T-helper 9 cell (primary cell): ENCODE data around the gene OXCT2.

Experiments
- DNase-seq: peaks from one replicate; pipeline ENCODE4 v3.0.0-alpha.2; 2020

OXCT2 gene

DNA sequence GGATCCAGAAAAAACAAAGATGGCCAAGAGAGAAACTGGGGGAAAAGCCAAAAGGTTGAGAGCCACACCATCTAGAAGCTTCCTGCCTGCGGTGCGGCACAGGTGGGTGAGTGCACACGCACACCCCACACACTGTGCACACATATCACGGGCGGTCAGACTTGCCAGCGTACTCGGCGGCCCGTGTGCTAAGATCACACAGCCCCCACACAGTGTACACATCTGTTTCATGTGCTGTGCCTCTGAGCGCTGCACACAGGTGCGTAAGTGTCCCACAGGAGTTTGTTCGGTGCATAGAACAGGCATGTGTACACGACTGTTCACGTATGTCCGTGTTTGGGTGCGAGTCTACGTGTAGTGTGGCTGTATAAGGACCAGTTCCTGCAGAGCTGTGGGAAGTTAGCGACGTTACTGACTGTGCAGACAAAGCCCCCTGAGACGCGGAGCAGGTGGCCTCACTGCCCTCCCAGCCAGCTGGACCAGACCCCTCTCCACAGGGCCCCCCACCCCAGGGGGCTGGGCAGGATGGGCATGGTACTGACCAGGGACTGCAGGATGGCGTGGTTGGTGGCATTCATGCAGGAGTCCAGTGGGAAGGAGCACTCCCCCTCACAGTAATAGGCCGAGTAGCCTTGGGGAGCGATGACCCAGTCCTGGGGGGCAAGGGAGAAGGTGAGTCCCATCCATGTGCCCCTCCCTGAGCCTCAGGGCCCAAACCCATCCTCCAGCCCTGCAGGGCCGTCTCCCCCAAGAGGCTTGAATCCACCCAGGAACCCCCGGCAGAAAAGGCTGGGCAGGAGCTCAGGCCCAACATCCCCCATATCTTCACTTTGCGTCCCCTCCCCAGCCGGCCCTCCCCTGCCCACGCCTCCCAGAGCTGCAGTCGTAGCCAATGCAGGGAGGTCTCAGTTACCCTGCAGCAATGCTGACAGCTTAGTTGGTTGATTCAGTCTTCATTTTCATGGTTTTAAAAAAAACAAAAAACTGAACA is 8.3 kb downstream of the OXCT2 start:
- DNase-seq: no peak

DNA sequence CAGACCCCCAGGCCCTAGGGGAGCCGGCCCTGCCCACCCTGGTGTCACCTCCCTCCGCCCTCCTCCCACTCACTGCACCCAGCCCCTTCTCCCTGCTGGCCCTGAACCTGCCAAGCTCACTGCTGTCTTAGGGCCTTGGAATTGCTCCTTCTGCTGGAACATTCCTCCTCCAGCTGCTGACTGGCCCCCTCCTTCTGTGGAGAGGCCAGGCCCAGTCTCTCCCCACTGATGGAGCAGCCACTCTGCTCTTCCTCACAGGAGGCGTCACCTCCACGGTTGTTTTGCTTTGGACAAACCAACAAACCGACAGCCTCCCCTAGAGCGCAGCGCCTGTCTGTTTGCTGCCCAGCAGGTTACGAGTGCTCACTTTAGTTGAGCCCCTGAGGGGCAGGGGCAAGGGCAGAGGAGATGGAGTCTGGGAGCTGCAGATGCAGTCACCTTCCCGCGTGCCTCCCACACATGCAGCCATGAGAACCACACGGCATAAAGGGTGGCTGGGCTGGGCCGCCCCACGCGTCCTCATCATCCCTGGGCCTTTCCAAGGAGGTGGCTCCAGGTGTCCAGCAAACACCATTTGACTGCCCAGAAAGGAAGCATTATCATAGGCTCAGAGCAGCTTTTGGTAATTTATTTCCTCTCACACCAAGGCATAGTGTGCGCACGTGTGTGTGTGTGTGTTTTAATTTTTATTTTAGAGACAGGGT is 9.4 kb downstream of the OXCT2 start:
- DNase-seq: no peak

DNA sequence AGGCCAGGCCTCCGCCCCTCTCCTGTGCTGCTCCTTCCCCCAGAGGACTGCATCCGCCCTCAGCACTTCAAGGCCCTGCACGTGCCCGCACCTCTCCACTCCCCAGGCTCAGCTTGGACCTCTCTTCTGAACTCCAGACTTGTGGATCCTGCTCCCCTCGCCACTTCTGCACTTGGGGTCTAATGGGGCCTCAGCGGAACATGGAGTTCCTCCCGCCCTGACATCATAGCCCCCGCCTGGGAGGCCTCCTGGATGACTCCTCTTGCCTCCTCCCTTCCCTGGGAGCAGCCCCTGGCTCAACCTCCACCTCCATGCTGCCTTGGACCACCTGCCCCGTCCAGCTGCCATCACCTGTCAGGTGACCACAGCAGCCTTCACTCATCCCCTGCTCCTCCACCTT is 10.1 kb downstream of the OXCT2 start:
- DNase-seq: no peak

DNA sequence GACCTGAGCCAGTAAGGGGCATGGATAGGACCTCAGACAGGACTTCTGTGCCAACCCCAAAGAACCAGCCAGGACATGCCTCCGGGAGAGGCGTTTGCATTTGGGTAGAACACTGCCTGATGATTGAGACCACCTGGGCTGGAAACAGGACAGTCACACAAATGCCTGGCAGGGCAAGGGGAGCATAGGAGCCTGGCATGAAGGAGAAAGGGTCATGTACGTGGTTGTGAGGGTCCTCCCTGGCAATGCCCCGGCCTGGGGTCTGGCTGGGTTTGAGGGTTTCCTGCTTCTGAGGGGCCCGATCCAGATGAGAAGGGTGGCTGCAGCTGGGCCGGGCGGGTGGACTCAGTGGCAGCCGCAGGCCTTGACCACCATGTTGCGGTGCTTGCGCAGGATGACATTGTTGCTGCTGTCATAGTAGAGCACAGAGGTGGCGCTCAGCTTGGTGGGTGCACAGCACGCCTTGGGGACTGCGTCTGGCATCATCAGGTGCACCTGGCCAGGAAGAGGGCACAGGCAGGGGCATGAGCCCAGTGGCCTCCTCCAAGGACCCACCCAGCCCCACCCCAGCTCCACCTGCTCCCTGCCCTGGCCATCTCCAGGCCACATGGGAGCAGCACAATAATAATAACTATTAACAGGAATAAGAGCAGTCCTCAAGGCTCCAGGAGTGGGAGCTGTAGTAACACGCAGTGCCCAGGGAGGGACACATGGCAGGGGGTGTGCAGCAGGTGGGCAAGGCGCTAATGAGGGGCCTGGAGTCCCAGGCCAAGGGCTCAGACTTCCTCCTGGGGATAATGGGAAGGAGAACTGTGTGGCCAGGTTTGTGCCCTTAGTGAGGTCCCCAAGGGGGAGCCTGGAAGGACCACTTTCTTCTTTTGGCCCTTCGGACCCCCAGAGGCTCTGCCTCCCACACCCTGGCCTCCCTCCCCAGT is 10.8 kb downstream of the OXCT2 start:
- DNase-seq: no peak

DNA sequence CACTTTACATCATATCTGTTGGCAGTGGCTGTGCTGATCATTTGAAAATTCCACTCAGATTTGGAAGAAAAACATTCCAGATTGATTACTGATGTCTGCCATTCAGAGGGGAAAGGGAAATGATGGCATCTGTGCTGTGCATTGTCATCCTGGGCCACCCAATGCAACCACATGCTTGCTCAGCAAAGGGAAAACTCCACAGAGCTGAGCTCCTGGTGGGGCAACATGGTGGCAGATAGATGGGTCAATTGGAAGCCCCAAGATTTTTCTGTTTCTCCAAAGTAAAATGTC is 11.8 kb downstream of the OXCT2 start:
- DNase-seq: no peak

DNA sequence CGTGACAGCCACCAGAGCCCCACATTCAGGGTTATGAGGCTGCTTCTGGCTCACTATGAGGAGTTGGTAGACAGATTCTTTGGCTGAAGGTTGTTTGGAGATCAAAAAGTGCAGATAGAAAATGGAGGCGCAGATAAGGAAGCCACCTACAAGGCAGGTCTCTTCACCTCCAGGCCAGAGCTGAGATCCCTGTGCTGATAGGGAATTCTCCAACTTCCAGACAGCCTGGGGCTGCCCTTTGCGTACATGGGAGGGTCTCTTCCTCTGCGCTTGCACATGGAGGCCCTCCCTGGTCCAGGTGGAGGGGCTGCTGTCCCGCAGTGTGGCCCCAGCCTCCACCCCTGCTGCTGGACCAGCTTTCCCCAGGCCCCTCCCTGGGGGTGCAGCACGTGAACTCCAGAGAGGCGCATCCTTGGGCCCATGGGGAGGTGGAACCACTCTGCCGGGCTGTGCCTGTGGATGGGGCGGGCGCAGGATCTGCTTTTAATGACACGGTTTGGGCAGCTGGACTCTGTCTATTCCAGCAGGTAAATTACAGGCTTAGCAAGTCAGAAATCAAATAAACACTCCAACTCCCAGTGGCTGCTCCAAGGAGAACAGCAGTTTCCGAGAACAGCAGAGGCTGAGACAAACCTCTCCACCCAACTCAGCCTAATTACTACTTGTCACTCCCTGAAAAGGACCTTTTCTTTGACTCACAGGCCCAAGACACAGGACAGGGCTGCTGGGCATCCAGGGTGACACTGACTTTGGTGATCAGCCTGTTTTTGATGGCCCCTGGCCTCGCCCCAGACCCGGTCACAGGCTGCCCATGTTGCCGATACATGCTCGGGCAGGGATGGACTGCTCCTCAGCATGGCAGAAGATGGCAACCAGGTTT is 12.4 kb downstream of the OXCT2 start:
- no peak for DNase-seq

DNA sequence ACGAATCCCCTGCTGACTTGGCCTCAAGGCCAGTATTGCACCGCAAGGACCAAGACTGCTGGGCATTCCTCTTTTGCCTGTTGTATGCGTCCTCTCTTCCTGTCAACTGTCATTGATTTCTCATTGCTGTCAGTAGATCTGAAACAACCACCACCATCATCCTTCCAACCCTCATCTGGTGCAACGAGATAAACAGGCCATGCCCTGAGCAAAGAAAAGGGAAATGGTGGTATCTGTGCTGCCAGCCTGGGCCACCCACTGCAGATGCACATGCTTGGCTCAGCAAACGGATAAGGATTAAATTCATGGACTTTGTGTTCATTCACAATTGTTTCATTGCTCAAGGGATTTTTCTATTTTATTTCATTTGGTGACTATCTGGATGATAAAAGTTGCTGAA is 13.6 kb downstream of the OXCT2 start:
- DNase-seq: no peak

DNA sequence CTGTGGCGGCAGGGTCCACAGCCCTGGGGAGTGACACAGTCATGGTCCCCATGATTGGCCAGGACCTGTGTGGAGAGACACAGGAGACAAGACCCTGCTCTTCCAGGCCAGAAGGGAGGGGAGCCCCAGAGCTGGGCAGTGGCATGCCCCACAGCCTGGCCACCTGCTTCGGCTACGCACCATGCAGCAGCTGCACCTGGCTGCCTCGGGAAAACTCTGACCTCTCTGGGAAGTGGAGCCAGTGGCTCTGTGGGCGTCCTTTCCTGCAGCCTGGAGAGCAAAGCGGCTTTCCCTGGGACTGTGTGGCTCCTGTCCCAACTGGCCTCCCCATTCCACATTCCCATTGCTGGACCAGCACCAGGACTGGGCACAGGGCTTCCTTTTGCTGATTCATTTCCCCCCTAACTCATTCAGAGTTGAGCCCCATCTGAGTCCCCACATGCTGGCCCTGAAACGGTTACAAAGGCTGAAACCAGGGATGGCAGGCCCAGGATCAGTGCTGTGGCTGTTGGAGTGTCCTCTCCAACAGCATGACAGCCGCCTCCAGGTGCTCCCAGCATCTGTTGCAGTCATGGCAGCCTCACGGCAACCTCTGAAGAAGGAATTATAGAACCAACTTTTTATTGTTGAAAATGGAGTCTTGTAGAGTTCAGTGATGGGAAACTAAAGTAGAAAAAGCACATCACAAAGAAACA is 15.0 kb downstream of the OXCT2 start:
- DNase-seq: no peak

DNA sequence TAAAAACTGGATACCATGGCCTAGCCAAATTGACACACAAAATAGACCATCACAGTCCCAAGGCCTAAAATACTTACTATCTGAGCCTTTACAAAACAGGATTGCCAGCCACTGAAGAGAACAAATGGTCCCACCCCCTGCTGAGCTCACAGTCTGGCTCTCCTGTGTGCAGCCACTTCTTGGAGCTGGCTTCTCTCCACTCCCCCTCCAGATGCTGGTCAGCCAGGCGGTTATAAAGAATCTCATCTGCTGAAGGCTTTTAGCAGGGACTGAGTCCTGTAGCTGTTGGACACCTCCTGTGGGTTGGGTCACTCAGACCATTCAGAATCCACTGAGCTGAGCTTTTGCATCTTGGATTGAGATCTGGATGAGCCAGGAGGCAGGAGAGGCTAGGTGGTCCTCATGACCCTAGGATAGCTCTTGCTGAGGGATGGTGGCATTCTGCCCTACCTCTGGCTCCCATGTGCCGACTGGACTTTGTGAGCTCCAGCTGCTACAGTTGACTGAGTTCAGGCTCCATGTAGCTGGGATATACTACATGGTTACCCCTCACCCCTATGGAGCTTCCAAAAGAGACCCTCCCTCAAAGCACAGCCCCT is 16.1 kb downstream of the OXCT2 start:
- DNase-seq: no peak

DNA sequence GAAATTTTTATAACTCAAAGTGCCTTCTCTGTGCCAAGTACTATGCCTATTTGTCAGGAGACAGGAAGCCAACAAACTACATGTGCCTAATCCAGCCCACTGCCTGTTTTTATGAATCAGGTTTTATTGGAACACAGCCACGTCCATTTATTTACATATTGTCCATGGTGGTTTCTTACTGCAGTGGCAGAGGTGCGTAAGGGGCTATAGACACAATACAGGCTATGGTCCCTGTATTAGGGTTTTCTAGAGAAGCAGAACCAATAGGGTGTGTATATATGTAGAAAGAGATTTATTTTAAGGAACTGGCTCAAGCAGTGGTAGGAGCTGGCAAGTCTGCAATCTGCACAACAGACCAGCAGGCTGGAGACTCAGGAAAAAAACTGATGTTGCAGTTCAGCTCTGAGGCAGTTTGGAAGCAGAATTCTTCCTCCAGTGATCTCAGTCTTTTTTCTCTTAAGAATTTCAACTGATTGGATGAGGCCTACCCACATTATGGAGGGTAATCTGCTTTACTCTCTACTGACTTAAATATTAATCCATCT is 17.1 kb downstream of the OXCT2 start:
- DNase-seq: no peak

DNA sequence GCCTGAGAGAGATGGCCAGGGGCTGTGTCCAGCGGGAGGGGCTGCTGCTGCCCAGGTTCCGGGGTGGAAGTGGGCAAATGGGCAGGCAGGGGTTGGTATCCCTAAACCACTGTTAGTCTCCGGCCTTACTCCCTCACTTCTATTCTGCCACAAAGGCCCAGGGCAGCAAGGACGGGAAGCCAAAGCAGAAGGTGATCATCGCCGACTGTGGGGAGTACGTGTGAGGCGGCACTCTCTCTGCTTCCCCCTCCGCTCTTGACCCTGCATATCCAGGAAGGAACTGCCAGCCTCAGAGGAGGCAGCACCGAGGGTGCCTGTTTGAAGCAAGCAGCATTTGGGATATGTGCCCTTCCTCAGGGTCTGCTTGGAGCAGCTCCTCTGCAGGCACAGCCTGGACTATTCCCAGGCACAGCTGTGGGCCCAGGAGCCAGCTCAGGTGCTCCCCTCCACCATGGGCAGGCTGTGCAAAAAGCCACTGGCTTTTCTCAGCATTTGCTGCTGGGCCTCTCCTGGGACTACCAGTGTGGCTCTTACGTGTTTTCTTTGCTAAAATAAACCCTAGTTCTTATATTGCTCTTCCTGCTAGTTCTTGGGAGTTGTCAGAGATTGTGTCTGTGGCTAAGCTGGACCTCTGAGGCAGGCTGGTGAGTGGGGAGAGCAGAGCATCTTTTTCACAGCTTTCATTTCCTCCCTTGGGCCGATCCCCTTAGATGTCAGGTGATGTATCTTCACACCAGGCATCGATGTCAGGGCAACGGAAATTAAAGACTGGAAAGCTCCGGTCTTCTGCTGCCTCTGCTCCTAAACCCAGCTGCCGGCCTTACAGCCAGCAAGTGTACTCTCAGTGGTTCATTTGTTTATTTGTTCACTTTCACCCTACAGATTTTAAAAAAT is 17.8 kb downstream of the OXCT2 start:
- DNase-seq: no peak

DNA sequence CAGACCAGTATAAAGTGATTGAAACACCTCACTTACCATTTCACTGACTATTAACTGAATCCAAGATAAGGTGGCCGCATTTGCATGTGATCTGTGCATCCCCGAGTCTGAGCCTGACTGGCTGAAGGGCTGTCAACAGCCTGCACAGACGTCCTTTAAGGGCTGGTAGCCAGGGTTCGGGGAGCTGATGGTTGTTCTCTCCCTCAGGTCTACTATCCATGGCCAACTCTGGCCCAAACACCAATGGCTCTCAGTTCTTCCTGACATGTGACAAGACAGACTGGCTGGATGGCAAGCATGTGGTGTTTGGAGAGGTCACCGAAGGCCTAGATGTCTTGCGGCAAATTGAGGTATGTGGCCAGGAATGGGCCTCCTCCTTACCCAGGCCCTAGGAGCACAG is 18.4 kb downstream of the OXCT2 start:
- DNase-seq: no peak

DNA sequence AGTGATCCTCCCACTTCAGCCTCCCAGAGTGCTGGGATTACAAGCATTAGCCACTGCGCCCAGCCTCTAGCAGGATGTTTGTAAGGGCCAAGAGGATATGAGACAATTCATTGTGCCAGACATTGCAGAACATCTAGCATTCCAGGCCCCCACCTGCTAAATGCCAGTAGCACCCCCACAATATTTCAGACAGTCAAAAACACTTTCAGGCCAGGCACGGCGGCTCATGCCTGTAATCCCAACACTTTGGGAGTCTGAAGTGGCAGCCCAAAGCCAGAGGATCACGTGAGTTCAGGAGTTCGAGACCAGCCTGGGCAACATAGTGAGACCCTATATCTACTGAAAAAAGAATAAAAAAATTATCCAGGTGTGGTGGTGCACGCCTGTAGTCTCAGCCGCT is 19.6 kb downstream of the OXCT2 start:
- DNase-seq: no peak

DNA sequence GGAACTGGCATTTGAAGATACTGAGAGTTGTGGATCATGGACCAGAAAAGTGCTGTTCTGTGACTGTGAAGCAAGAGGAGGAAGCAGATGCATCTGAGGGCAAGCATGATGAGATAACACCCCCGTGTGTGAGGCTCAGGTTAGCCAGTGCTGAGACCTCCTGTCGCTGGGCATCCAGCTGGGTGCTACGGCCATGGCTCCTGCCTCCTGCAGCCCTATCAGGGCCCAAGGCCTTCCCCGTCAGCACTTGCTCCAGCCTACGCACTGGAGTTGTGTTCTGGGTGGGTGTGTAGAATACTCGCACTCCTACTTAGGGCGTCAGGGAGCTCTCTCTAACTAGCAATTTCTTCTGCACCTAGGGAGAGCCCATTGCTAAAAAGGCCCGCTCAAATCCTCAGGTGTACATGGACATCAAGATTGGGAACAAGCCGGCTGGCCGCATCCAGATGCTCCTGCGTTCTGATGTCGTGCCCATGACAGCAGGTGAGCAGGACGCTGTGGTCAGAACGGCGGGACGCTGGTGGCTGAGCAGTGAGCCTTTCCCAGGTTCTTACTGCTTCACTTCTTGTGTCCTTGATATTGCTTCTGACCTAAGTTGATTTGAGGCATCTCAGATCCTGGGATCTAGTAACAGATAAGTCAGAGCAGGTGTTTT is 26.0 kb downstream of the OXCT2 start:
- no peak for DNase-seq

DNA sequence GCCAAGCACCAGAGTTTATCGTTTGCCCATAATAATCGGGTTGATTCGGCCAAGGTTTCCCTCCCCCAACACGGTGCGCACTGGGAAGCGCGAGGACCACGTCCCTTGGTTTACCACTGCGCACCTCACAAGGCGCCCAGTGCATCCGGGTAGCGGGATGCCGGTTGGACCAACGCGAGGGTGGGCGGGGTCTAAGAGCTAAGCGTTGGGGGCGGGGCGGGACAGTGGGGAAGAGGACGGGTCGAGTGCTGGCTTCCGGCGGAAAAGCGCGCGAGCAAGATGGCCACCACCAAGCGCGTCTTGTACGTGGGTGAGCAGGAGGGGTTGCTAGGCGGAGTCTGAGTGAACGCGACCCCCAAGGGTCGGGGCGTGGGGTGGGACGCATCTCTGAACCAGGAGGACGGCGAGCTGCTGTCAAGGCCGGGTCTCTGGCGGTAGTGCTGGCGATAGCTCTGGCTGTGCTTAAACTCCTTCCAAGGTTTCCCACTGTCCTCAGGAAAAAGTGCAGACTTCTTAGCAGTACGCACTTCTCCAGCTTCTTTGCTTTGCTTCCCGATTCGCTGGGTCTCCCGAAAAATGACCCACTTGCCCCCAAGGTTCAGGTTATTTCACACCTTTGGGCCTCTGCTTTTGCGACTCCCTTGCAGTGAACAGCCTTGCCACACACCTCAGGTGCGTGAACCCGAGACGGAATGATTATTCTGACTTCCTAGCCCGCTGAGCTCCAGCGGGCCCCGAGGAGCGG is 32.4 kb downstream of the OXCT2 start, which contains the start of gene PPIE:
PPIE (plus strand) TSS at position 261 of the 745 bp plus-strand sequence; CDS start at position 280, 19 bp downstream.
- peak; percentile 85 for DNase-seq

DNA sequence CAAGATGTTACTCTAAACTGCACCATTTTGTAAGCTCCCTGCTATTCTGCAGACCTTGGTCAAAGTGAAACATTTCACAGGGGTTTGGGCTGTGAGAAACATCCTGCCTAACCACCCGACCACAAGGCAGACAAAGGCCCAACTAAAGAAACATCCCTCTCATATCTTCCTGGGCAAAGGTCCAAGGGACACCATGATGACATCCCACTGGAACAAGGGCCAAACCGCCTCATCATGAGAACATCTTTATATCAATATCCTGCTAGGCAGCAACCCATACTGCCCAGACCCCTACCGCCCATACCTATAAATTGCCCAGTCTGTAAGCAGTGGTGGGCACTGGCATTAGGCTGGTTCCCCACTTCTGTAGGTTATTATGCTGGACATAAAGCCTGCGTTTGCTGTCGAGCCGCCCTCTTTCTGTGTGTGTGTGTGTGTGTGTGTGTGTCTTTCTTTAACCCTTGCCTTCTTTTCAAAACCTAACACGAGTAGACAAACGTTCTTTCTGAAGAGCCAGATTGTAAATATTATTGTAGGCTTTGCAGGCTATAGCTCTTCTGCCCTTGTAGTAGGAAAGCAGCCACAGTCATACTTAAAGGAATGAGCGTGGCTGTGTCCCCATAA is 33.5 kb downstream of the OXCT2 start:
- DNase-seq: no peak

DNA sequence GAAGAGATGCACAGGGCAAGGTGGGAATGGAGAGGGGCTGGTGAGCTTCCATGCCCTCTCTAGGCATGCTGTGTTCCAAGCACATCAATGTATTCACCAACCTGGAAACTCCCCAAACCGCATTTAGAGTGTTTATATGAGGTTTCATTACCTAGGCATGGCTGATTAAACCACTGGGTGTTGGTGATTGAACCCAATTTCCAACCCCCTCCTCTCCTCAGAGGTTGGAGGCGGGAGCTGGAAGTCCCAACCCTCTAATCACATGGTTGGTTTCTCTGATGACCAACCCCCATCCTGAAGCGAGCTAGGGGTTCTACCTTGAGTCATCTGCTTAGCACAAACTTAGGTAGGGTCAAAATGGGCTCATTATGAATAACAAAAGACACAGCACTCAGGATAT is 35.4 kb downstream of the OXCT2 start:
- DNase-seq: no peak

DNA sequence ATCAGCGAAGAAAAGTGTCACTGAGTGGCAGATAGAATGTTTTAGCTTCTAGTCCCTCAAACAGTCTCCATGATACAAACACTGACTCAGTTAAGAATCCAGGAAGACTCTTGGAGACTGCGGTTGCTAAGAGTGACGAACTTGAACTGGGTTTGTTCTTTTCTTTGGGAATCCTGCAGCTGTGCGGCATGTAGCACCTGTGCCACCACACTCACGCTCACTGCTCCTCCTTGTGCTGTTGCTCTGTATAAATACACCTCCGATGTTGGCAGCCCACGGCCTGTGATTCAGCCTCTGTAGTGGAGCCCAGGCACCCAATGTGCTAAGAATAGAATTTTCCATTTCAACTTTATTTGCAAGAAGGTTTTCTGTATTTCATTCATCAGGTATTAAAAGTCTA is 38.0 kb downstream of the OXCT2 start:
- DNase-seq: no peak
